K562 (cell line): ENCODE data around the gene FTL. TPM values are rescaled to one million over a fixed set of nuclear protein-coding genes. Genes with fewer than 3 reads are reported as not detected.
A peak's percentile ranks its signal among the peaks of the same experiment; 100 is the strongest.

Experiments used
- ATF3 ChIP-seq, 2 experiments: fragments of 450-650 bp in 1 of 2; sonication (generic) in 1 of 2; formaldehyde crosslinking in 1 of 2; IDR thresholded peaks in 1 of 2; conservative IDR thresholded peaks in 1 of 2; 2 replicates each; pipeline versions ENCODE4 v1.6.1 to v1.8.1; 2016 to 2023; ENCODE audit warnings: mild to moderate bottlenecking in 2 of 2, moderate library complexity in 2 of 2, inconsistent platforms in 1 of 2, missing genetic modification reagents in 1 of 2
- BHLHE40 ChIP-seq: IDR thresholded peaks from 2 replicates; pipeline ENCODE4 v1.6.1; 2011; ENCODE audit warnings: low read length, improper control_type of control experiment
- ESRRA ChIP-seq: fragments of 450-650 bp; IDR thresholded peaks from 2 replicates; pipeline ENCODE4 v1.6.1; 2014; ENCODE audit warnings: low read depth, mild to moderate bottlenecking, moderate library complexity, borderline replicate concordance
- GTF2B ChIP-seq: IDR thresholded peaks from 2 replicates; pipeline ENCODE4 v1.6.1; 2011; ENCODE audit not compliant: insufficient read length; ENCODE audit errors: extremely low read depth
- HMG20A ChIP-seq: fragments of 450-650 bp; formaldehyde crosslinking; conservative IDR thresholded peaks from 2 replicates; pipeline ENCODE4 v1.4.0; 2020; ENCODE audit warnings: mild to moderate bottlenecking, mixed read lengths
- KLF1 ChIP-seq: fragments of 450-650 bp; IDR thresholded peaks from 2 replicates; pipeline ENCODE4 v1.6.1; 2016; ENCODE audit warnings: missing genetic modification characterization, missing compliant biosample characterization
- MCM3 ChIP-seq: fragments of 450-650 bp; IDR thresholded peaks from 2 replicates; pipeline ENCODE4 v1.6.1; 2016
- NKRF ChIP-seq: fragments of 450-650 bp; IDR thresholded peaks from 2 replicates; pipeline ENCODE4 v1.6.1; 2016; ENCODE audit warnings: borderline replicate concordance
- SMARCC2 ChIP-seq: fragments of 450-650 bp; IDR thresholded peaks from 2 replicates; pipeline ENCODE4 v1.6.1; 2017; ENCODE audit warnings: antibody characterized with exemption, moderate library complexity, mild to moderate bottlenecking, low read depth
- SRSF7 ChIP-seq: fragments of 200-400 bp; formaldehyde crosslinking; optimal IDR thresholded peaks from 2 replicates; pipeline ENCODE3; 2017; ENCODE audit warnings: mild to moderate bottlenecking, low read depth, low read length
- TCF7L2 ChIP-seq: fragments of 150-350 bp; IDR thresholded peaks from 2 replicates; pipeline ENCODE4 v1.6.1; 2016; ENCODE audit warnings: low read depth, mild to moderate bottlenecking, low read length, moderate library complexity
- U2AF1 ChIP-seq: fragments of 200-400 bp; formaldehyde crosslinking; optimal IDR thresholded peaks from 2 replicates; pipeline ENCODE3; 2017; ENCODE audit warnings: mild to moderate bottlenecking, low read depth, low read length, moderate library complexity
- ZHX1 ChIP-seq: fragments of 150-350 bp; conservative IDR thresholded peaks from 2 replicates; pipeline ENCODE4 v1.6.1; 2014; ENCODE audit warnings: low read length
- ZNF395 ChIP-seq: fragments of 200-800 bp; sonication (Bioruptor generic); IDR thresholded peaks from 2 replicates; pipeline ENCODE4 v1.6.1; 2017; ENCODE audit warnings: missing genetic modification characterization, missing compliant biosample characterization
- ZNF561 ChIP-seq: fragments of 450-650 bp; formaldehyde crosslinking; conservative IDR thresholded peaks from 2 replicates; pipeline ENCODE4 v1.4.0; 2020; ENCODE audit warnings: mild to moderate bottlenecking, moderate library complexity
- ZNF584 ChIP-seq: fragments of 200-800 bp; sonication (Bioruptor generic); IDR thresholded peaks from 2 replicates; pipeline ENCODE4 v1.6.1; 2016; ENCODE audit warnings: low read depth, mild to moderate bottlenecking, missing genetic modification characterization, missing compliant biosample characterization
- ZNF586 ChIP-seq: fragments of 450-650 bp; formaldehyde crosslinking; conservative IDR thresholded peaks from 2 replicates; pipeline ENCODE4 v1.4.0; 2020; ENCODE audit warnings: mild to moderate bottlenecking, moderate library complexity
- ZNF75A ChIP-seq: fragments of 450-650 bp; formaldehyde crosslinking; IDR thresholded peaks from 2 replicates; pipeline ENCODE4 v1.4.0; 2020; ENCODE audit warnings: mild to moderate bottlenecking
- ZNF79 ChIP-seq: fragments of 250-450 bp; sonication (Bioruptor Pico); IDR thresholded peaks from 2 replicates; pipeline ENCODE4 v1.4.0; 2020; ENCODE audit warnings: low read depth, mild to moderate bottlenecking, moderate library complexity
- polyA plus RNA-seq, 8 experiments: library from polyadenylated mRNA; depleted of rRNA in 4 of 8; stranded (reverse) in 5 of 8; unstranded in 3 of 8; fragments of >200 nt; fragmentation: Nextera tagmentation in 2 of 8; fragmentation: Illumina TruSeq in 1 of 8; extraction: Ambion mirVana in 2 of 8; extraction: Trizol in 1 of 8; gene quantifications; 2 replicates each; pipeline versions ENCODE4 v1.2.1 to v1.2.3, GENCODE V29; 2011 to 2014; ENCODE audit warnings: inconsistent platforms in 1 of 8, missing spikeins in 1 of 8
- total RNA-seq, 7 experiments: library from RNA; depleted of rRNA in 6 of 7; stranded (reverse); fragments of >200 nt in 6 of 7; fragmentation: Illumina TruSeq in 2 of 7; extraction: Trizol in 2 of 7; gene quantifications; 2 replicates each; pipeline versions ENCODE4 v1.2.1 to v1.2.3, GENCODE V29; 2011 to 2021; ENCODE audit warnings: low replicate concordance in 1 of 7

The FTL gene
- total and polyA plus RNA-seq, 9 of the 15 experiments (the other 6 are each of a cell fraction or from before 2014, with no cell fraction given) = 1,231 to 27,415 (median 3,965) TPM

- TF ChIP-seq HMG20A (no peak), SMARCC2 (no peak), NKRF (peak; percentile 80), ZNF79 (no peak), ZNF395 (CRISPR knock-in tag) (peak; percentile 83; the same call in 1 of the 2 replicates), ZNF75A (CRISPR knock-in tag) (no peak), ESRRA (peak; percentile 66; the same call in 1 of the 2 replicates), ZHX1 (no peak), MCM3 (no peak), ZNF586 (no peak), SRSF7 (no peak), ZNF584 (no peak), BHLHE40 (peak; percentile 89), U2AF1 (no peak), KLF1 (no peak), ATF3 (IDR thresholded peaks at IDR 0.05) (no peak), ATF3 (CRISPR knock-in tag; conservative IDR thresholded peaks at IDR 0.05) (peak; percentile 93), GTF2B (peak; percentile 86), TCF7L2 (no peak), ZNF561 (CRISPR knock-in tag) (no peak)
Observed at GRCh38 chr19:48965040-48965805, at the start of gene FTL (continued).
